ENCODE data around the gene GFOD1. TPM values are rescaled to one million over a fixed set of nuclear protein-coding genes. Genes with fewer than 3 reads are reported as not detected.

The GFOD1 gene
- total and polyA plus RNA-seq, 4 donors, result 2.6 to 16.8 (median 5.0) TPM

- H3K9ac ChIP-seq (ENCODE audit: low read depth in 1 of 2, low read length in 2 of 2), result no peak overlapping the region
- WGBS, result 90% methylated on average over 11 of the region's 11 CpGs
- DNase-seq (ENCODE audit: low spot score), result no peak
Observed at GRCh38 chr6:13523826-13524622, 36.6 kb upstream of the GFOD1 start.

More at GRCh38 chr6:13523826-13524622, 36.6 kb upstream of the GFOD1 start:
- no peaks in the 10 kb centered on the region for H3K36me3 ChIP-seq (ENCODE audit: control insufficient read depth in 4 of 4, insufficient read depth in 3 of 4, low read depth in 1 of 4, low read length in 3 of 4)
- no peaks in the 10 kb centered on the region for H3K27me3 ChIP-seq (ENCODE audit: control insufficient read depth in 4 of 4, insufficient read depth in 4 of 4, low read length in 3 of 4)
- H3K4me1 ChIP-seq (ENCODE audit: control insufficient read depth in 4 of 4, insufficient read depth in 4 of 4, low read length in 3 of 4), result peaks cover 0 to 7% (median 0%) of the 10 kb centered on the region in 4 donors
- H3K9me3 ChIP-seq (ENCODE audit: control insufficient read depth in 4 of 4, low read length in 3 of 4), result no peaks in the 10 kb centered on the region
- H3K4me3 ChIP-seq (ENCODE audit: low read depth in 1 of 3, low read length in 3 of 3), result no peak overlapping the region
- TF ChIP-seq RXRA (IDR thresholded peaks at IDR 0.05), result no peak
- TF ChIP-seq HNF4A (conservative IDR thresholded peaks at IDR 0.05), result no peak
- no peak for TF ChIP-seq REST (IDR thresholded peaks at IDR 0.05)
- no peak for TF ChIP-seq NR2F2 (IDR thresholded peaks at IDR 0.05)
- no peak for TF ChIP-seq SP1 (IDR thresholded peaks at IDR 0.05)
- no peak for TF ChIP-seq ATF3 (IDR thresholded peaks at IDR 0.05)
- no peak for TF ChIP-seq GABPA (IDR thresholded peaks at IDR 0.05 in 1 of 2, conservative IDR thresholded peaks at IDR 0.05 in 1 of 2)
- no peak for TF ChIP-seq EGR1 (IDR thresholded peaks at IDR 0.05; ENCODE audit: low read depth in 2 of 2)
- no peak for TF ChIP-seq FOXA2 (IDR thresholded peaks at IDR 0.05)
- TF ChIP-seq YY1 (IDR thresholded peaks at IDR 0.05), result no peak
- no peak for TF ChIP-seq RAD21 (IDR thresholded peaks at IDR 0.05)
- TF ChIP-seq FOXA1 (IDR thresholded peaks at IDR 0.05), result no peak
- TF ChIP-seq JUND (IDR thresholded peaks at IDR 0.05), result no peak
- TF ChIP-seq, protein P1, sequence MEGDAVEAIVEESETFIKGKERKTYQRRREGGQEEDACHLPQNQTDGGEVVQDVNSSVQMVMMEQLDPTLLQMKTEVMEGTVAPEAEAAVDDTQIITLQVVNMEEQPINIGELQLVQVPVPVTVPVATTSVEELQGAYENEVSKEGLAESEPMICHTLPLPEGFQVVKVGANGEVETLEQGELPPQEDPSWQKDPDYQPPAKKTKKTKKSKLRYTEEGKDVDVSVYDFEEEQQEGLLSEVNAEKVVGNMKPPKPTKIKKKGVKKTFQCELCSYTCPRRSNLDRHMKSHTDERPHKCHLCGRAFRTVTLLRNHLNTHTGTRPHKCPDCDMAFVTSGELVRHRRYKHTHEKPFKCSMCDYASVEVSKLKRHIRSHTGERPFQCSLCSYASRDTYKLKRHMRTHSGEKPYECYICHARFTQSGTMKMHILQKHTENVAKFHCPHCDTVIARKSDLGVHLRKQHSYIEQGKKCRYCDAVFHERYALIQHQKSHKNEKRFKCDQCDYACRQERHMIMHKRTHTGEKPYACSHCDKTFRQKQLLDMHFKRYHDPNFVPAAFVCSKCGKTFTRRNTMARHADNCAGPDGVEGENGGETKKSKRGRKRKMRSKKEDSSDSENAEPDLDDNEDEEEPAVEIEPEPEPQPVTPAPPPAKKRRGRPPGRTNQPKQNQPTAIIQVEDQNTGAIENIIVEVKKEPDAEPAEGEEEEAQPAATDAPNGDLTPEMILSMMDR (IDR thresholded peaks at IDR 0.05; ENCODE audit: low read depth, low read length, missing input control), result no peak
- no peak for TF ChIP-seq TAF1 (conservative IDR thresholded peaks at IDR 0.05)
- TF ChIP-seq ZBTB33 (IDR thresholded peaks at IDR 0.05), result no peak
- TF ChIP-seq, protein P2, sequence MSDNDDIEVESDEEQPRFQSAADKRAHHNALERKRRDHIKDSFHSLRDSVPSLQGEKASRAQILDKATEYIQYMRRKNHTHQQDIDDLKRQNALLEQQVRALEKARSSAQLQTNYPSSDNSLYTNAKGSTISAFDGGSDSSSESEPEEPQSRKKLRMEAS (IDR thresholded peaks at IDR 0.05), result no peak
- no peak overlapping the region for H3K27ac ChIP-seq (ENCODE audit: low read depth in 1 of 2, low read length in 2 of 2)
